WI38 (cell line): ENCODE results near the gene COL15A1.
A peak's percentile ranks its signal among the peaks of the same experiment; 100 is the strongest.

Experiments
- H3K4me3 ChIP-seq: 2 replicates; pipeline ENCODE4 v1.5.1; 2011; ENCODE audit warnings: low read depth, mild to moderate bottlenecking, control low read depth, low read length
- CTCF ChIP-seq: IDR thresholded peaks from 2 replicates; pipeline ENCODE4 v1.5.1; 2012; ENCODE audit warnings: low read depth, mild to moderate bottlenecking, control low read depth, low read length

COL15A1 gene

GRCh38 chr9:99101812-99102211 is 158.1 kb downstream of the COL15A1 start:
- TF ChIP-seq CTCF = no peak
- H3K4me3 ChIP-seq = no peak overlapping the region

DNA sequence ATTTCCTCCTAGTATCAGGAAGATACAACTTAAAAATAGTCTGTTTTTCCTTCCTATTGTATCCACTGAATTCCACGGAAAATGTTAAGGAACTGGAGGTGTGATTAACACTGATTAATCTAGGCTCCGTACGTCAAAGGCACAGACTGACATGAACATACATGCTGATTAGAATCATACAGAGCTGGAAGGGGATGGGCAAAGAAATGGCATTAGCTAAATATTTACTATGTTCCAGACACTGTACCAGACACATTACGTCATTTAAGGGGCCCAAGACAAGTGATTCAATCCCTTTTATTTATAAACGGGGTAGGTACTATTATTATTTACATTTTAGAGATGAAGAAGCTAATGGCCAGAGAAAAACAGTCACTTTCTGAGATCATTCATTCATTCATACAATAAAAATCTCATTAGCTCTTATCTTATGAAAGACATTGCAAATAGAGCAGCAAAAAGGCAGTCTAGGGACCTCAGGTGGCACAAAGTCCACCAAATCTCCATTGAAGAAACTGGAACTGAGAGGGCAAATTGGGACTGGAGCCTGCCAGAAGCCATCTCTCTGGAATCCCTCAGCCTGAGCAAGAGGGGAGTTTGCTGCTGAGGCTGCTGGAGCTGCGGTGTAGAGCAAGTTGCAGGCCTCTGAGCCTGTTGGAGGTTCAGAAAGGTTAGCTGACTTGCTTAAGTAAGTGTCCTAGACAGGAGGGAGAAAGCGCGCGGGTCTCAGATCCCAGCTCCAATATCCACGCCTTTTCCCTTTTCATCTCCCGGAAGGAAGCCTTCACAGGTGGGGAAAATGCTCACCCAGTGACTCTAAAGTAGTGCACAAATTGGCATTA is 159.6 kb downstream of the COL15A1 start:
- peak overlapping the region; percentile 1; the same call in 1 of the 2 replicates for H3K4me3 ChIP-seq
- TF ChIP-seq CTCF = no peak

DNA sequence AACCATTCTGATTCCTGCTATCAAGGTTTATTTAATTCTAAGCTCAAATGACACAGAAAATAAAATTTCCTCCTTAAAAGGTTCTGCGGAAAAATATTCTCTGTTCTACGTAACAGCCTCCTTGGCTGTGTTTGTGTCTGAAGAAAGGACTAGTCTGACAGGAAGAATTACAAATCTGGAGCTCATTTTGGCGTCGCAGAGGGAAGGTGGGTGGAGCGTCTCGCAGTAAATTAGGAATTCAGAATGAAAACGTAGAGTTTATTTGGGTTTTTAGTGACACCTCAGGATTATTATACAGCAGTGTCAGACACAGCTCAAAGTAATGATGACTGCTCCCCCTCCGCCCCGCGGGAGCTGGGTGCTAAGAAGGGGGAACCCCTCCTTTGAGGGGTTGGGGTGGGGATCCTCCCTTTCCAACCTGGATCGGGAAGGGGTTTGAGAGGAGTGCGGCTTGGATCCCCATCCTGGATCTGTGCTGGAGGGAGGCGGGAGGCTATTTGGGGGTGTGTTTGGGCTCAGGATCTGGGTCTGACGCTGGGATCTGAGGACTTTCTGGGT is 160.3 kb downstream of the COL15A1 start:
- no peak for TF ChIP-seq CTCF
- H3K4me3 ChIP-seq = peak overlapping the region; percentile 52

- peak within 1 kb of the TSS; percentile 82 for H3K4me3 ChIP-seq
- no peak for TF ChIP-seq CTCF
These were observed 160.9 kb downstream of the COL15A1 start, which contains the start of gene TGFBR1 for GRCh38 chr9:99104459-99105151. TSS of gene TGFBR1 (plus strand) at chr9:99105113. CDS start at chr9:99105206, 93 bp downstream.

- H3K4me3 ChIP-seq = peak overlapping the region; percentile 82
- TF ChIP-seq CTCF = no peak
These were observed 161.7 kb downstream of the COL15A1 start for GRCh38 chr9:99105152-99106043.

GRCh38 chr9:99106044-99106375 is 162.3 kb downstream of the COL15A1 start:
- TF ChIP-seq CTCF = no peak

More at GRCh38 chr9:99106044-99106375, 162.3 kb downstream of the COL15A1 start:
- peak overlapping the region; percentile 82 for H3K4me3 ChIP-seq
